Measurements from ENCODE around the gene ZNF614.
"Not testable (repeated sequence)": the region's sequence is repeated elsewhere in the genome, so short reads cannot be mapped to it uniquely, and the experiment has no call there.

ZNF614 gene

GRCh38 chr19:51986309-51987291, 41.6 kb downstream of the ZNF614 start, which contains the start of gene ZNF350:
Gene ZNF350 (minus strand): TSS chr19:51986840. CDS start chr19:51974360, 12,480 bp downstream.
- DNase-seq, result peak; percentile 94

- no peak for DNase-seq
Observed at GRCh38 chr19:51983361-51983760, 44.8 kb downstream of the ZNF614 start.

- DNase-seq, result not testable (repeated sequence)
Observed at GRCh38 chr19:51980926-51981325, 47.3 kb downstream of the ZNF614 start.

- no peak for DNase-seq
Observed at GRCh38 chr19:51980116-51980736, 48.0 kb downstream of the ZNF614 start.

GRCh38 chr19:51978882-51979281, 49.3 kb downstream of the ZNF614 start:
- DNase-seq, result no peak

GRCh38 chr19:51977346-51977745, 50.8 kb downstream of the ZNF614 start:
- DNase-seq, result no peak

- DNase-seq, result no peak
Observed at GRCh38 chr19:51976852-51977251, 51.3 kb downstream of the ZNF614 start.

GRCh38 chr19:51975787-51976186, 52.4 kb downstream of the ZNF614 start:
- not testable (repeated sequence) for DNase-seq

GRCh38 chr19:51971624-51972023, 56.6 kb downstream of the ZNF614 start:
- peak; percentile 26 for DNase-seq

GRCh38 chr19:51970718-51971117, 57.5 kb downstream of the ZNF614 start:
- DNase-seq, result no peak

- DNase-seq, result no peak
Observed at GRCh38 chr19:51965583-51965982, 62.6 kb downstream of the ZNF614 start.

Data from CD4-positive, alpha-beta T cell treated with Interleukin-12 subunit alpha and Interleukin-12 subunit beta, for 1 hour (primary cell).